ENCODE measurements around the gene PLEKHA7. TPM values are rescaled to one million over a fixed set of nuclear protein-coding genes. Genes with fewer than 3 reads are reported as not detected.

PLEKHA7 gene
- total and polyA plus RNA-seq, 4 donors: 13.3 to 31.8 (median 21.5) TPM

DNA sequence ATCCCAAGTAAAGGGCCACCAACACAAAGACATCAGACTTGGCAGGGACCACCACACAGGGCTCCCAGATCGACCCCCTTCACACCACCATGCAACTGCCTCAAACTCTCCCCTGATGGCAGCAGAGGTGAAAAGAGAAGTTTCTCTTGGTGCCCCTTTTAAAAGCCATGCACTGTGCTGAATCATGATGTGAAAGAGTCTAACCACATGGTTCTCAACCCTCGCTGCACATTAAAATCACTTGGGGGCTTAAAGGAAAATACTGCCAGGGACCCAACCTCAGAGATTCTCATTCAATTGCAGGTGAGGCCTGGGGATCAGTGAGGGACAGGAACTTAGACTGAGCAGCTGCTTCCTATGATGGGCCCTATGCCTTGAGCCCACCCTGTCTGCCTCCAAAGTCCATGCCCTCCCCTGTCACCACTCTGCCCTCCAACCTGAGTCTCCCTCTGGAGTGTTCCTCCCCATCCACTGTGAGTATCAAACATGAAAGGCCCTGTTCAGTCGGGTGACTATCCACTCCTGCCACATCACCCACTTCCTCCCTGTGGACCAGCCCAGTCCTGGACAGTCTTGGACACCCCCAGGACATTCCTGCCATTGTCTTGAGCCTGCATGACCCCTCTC, 40.8 kb downstream of the PLEKHA7 start:
- Histone ChIP-seq H3K9me3 (ENCODE audit: control insufficient read depth in 4 of 4, insufficient read depth in 3 of 4, low read length in 3 of 4) (no peaks in the 10 kb centered on the region), H3K9ac (ENCODE audit: insufficient read depth in 1 of 2, low read length in 2 of 2) (no peak overlapping the region), H3K36me3 (ENCODE audit: control insufficient read depth in 4 of 4, insufficient read depth in 4 of 4, low read length in 4 of 4) (no peaks in the 10 kb centered on the region), H3K27ac (ENCODE audit: low read depth in 1 of 2, low read length in 1 of 2) (no peak overlapping the region), H3K27me3 (ENCODE audit: control insufficient read depth in 3 of 3, insufficient read depth in 3 of 3, low read length in 2 of 3) (no peaks in the 10 kb centered on the region), H3K4me1 (ENCODE audit: control insufficient read depth in 5 of 5, insufficient read depth in 5 of 5, low read length in 5 of 5) (peaks cover 0 to 19% (median 0%) of the 10 kb centered on the region in 5 donors), H3K4me3 (no peak overlapping the region)
- DNase-seq: no peak
- 52 to 67% methylated on average over 3 of the region's 3 CpGs for WGBS, 2 donors
- TF ChIP-seq, protein P1, sequence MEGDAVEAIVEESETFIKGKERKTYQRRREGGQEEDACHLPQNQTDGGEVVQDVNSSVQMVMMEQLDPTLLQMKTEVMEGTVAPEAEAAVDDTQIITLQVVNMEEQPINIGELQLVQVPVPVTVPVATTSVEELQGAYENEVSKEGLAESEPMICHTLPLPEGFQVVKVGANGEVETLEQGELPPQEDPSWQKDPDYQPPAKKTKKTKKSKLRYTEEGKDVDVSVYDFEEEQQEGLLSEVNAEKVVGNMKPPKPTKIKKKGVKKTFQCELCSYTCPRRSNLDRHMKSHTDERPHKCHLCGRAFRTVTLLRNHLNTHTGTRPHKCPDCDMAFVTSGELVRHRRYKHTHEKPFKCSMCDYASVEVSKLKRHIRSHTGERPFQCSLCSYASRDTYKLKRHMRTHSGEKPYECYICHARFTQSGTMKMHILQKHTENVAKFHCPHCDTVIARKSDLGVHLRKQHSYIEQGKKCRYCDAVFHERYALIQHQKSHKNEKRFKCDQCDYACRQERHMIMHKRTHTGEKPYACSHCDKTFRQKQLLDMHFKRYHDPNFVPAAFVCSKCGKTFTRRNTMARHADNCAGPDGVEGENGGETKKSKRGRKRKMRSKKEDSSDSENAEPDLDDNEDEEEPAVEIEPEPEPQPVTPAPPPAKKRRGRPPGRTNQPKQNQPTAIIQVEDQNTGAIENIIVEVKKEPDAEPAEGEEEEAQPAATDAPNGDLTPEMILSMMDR (IDR thresholded peaks at IDR 0.05; ENCODE audit: control extremely low read depth, extremely low read depth): no peak
- ATAC-seq (ENCODE audit: insufficient read depth, low FRiP score): no peak

DNA sequence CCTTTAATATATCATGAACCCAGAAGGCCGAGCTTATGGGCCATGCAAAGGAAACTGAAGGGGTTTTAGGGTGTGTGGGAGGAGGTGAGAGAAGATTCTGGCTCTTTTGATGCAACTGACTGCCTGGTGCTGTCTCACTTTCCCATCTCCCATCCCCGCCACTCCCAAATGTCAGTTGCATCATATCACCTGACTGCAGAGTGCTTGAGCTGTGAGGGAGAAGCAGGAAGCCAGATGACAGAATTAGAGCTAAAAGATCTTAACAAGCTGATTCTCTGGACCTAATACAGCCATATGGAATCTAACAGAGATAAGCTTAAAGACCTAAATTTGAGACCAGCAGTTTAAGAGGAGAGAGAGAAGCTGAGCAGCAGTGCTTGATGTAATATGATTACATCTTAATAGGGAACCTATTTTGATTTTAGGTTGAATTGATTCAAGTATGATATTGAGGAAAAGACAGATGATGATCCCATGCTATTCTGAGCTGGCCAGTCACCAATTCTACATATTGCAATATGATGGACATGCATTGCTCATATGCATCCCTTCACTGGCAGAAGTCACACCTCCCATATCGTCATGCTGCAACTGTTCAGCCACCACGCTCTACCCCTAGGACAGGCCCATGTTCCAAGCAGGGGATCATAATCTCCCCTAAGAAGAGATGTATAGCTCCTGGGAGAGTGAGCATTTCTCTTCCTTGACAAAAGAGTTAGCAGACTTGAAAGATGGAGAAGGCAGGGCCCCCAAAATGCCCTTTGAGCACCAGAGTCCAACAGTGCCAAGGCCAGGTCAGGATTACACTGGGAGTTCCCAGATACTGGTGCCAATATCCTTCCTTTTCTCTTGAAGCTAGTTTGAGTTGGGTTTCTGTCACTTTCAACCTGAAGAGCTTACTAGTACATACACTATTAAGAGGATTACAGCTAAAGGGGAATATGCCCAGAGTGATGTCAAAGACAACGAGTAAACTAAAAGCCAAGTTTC, 44.9 kb downstream of the PLEKHA7 start:
- ATAC-seq (ENCODE audit: insufficient read depth, low FRiP score) (no peak), DNase-seq (peak in 1 of 3 donors; percentile 47)
- no peak overlapping the region for H3K27ac ChIP-seq (ENCODE audit: low read depth in 1 of 2, low read length in 1 of 2)
- H3K4me1 ChIP-seq (ENCODE audit: control insufficient read depth in 5 of 5, insufficient read depth in 5 of 5, low read length in 5 of 5): peaks cover 0 to 14% (median 0%) of the 10 kb centered on the region in 5 donors
- no peaks in the 10 kb centered on the region for H3K9me3 ChIP-seq (ENCODE audit: control insufficient read depth in 4 of 4, insufficient read depth in 3 of 4, low read length in 3 of 4)
- no peaks in the 10 kb centered on the region for H3K36me3 ChIP-seq (ENCODE audit: control insufficient read depth in 4 of 4, insufficient read depth in 4 of 4, low read length in 4 of 4)
- TF ChIP-seq, protein P1 (IDR thresholded peaks at IDR 0.05; ENCODE audit: control extremely low read depth, extremely low read depth): no peak
- no peak overlapping the region for H3K9ac ChIP-seq (ENCODE audit: insufficient read depth in 1 of 2, low read length in 2 of 2)
- 67 to 68% methylated on average over 5 of the region's 5 CpGs for WGBS, 2 donors
- no peaks in the 10 kb centered on the region for H3K27me3 ChIP-seq (ENCODE audit: control insufficient read depth in 3 of 3, insufficient read depth in 3 of 3, low read length in 2 of 3)
- no peak overlapping the region for H3K4me3 ChIP-seq

DNA sequence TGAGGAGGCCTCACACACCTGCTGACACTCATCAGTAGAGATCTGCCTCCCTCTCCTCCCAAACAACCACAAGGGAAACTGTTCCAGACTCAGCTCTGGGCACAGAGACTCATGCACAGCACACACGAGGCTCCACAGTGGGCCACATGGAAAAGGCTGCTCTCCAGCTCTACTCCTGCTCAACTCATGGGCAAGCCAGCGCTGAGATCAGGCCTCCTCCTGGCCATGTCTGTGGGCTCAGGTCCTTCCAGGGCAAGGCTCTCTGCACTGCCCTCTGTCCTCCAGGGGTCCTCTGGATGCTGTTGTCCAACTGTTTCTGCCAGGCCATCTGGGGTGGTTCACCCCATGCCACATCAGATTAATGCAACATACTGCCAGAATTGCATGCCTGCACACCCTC, 46.0 kb downstream of the PLEKHA7 start:
- Histone ChIP-seq H3K9me3 (ENCODE audit: control insufficient read depth in 4 of 4, insufficient read depth in 3 of 4, low read length in 3 of 4) (no peaks in the 10 kb centered on the region), H3K27me3 (ENCODE audit: control insufficient read depth in 3 of 3, insufficient read depth in 3 of 3, low read length in 2 of 3) (no peaks in the 10 kb centered on the region), H3K4me1 (ENCODE audit: control insufficient read depth in 5 of 5, insufficient read depth in 5 of 5, low read length in 5 of 5) (peaks cover 0 to 14% (median 0%) of the 10 kb centered on the region in 5 donors), H3K27ac (ENCODE audit: low read depth in 1 of 2, low read length in 1 of 2) (peak overlapping the region in 1 of 2 donors; percentile 12), H3K9ac (ENCODE audit: insufficient read depth in 1 of 2, low read length in 2 of 2) (no peak overlapping the region), H3K4me3 (no peak overlapping the region), H3K36me3 (ENCODE audit: control insufficient read depth in 4 of 4, insufficient read depth in 4 of 4, low read length in 4 of 4) (no peaks in the 10 kb centered on the region)
- TF ChIP-seq, protein P1 (IDR thresholded peaks at IDR 0.05; ENCODE audit: control extremely low read depth, extremely low read depth): no peak
- DNase-seq (no peak), ATAC-seq (ENCODE audit: insufficient read depth, low FRiP score) (no peak)
- WGBS, 2 donors: 82 to 85% methylated on average over 2 of the region's 2 CpGs

Measured in lung (tissue), 12 donors.